NCI-H1930 (cell line): ENCODE measurements around the gene TRAF7.

Source experiments
- DNase-seq, 2 experiments: peaks; one replicate each; lab custom pipeline; 2025; lab: John Stamatoyannopoulos, UW

Gene TRAF7

GRCh38 chr16:2147981-2148671 lies 7.5 kb upstream of the TRAF7 start, which contains the start of gene RAB26:
RAB26 (plus strand) TSS chr16:2148625; CDS start chr16:2148784, 159 bp downstream.
- DNase-seq: peak; percentile 76 to 83

- DNase-seq: peak; percentile 32 to 45
Measured at GRCh38 chr16:2148714-2149629, 6.6 kb upstream of the TRAF7 start.

- DNase-seq: no peak
Measured at GRCh38 chr16:2149630-2150417, 5.8 kb upstream of the TRAF7 start.

- peak; percentile 23 to 27 for DNase-seq
Measured at GRCh38 chr16:2150418-2151187, 5.0 kb upstream of the TRAF7 start.

- DNase-seq: no peak
Measured at GRCh38 chr16:2151188-2152091, 4.1 kb upstream of the TRAF7 start.

- DNase-seq: no peak
Measured at GRCh38 chr16:2152695-2153506, 2.7 kb upstream of the TRAF7 start.

GRCh38 chr16:2154533-2155090 lies 970 bp upstream of the TRAF7 start:
- DNase-seq: no peak

- DNase-seq: no peak
Measured at GRCh38 chr16:2155977-2156848, 631 bp downstream of the TRAF7 start.

GRCh38 chr16:2156849-2157224 lies 1.3 kb downstream of the TRAF7 start:
- DNase-seq: no peak

GRCh38 chr16:2157480-2158261 lies 2.1 kb downstream of the TRAF7 start:
- DNase-seq: no peak

- no peak for DNase-seq
Measured at GRCh38 chr16:2158262-2158638, 2.7 kb downstream of the TRAF7 start.

GRCh38 chr16:2159175-2159838 lies 3.7 kb downstream of the TRAF7 start:
- no peak for DNase-seq

- no peak for DNase-seq
Measured at GRCh38 chr16:2160915-2161551, 5.5 kb downstream of the TRAF7 start.

- no peak for DNase-seq
Measured at GRCh38 chr16:2161911-2162310, 6.3 kb downstream of the TRAF7 start.

GRCh38 chr16:2162676-2163118 lies 7.1 kb downstream of the TRAF7 start:
- DNase-seq: no peak

GRCh38 chr16:2163211-2163881 lies 7.8 kb downstream of the TRAF7 start:
- no peak for DNase-seq
